K562 (cell line): ENCODE results near the gene COL23A1. TPM values are rescaled to one million over a fixed set of nuclear protein-coding genes. Genes with fewer than 3 reads are reported as not detected.

Experiments used
- ATAC-seq: fragments of 200-7000 bp; cut with Tn5 transposase; 3 replicates; pipeline ENCODE4 v1.9.1; 2020; ENCODE audit warnings: moderate library complexity
- BruUV-seq: library from RNA; stranded (reverse); fragments of 400-500 nt; replicated peaks from 2 replicates; lab custom pipeline; 2021; lab: Mats Ljungman, UMichigan
- CTCF ChIA-PET: fragments of 300-600 bp; formaldehyde crosslinking; extraction: SDS; loops from one replicate; lab custom pipeline; 2021; ENCODE audit warnings: low intra/inter-chr PET ratio; lab: Yijun Ruan, JAX
- POLR2A ChIA-PET: fragments of 300-600, 350-650 bp; sonication (Branson Sonifier 250); formaldehyde crosslinking; extraction: SDS; loops from one replicate; lab custom pipeline; 2021; ENCODE audit warnings: antibody characterized with exemption, inconsistent platforms; lab: Yijun Ruan, JAX
- DNase-seq, 4 experiments: peaks; one replicate each; pipeline versions ENCODE4 v3.0.0 to v3.0.0-alpha.2; 2011 to 2018; ENCODE audit warnings: low spot score in 3 of 4, mixed read lengths in 3 of 4; ENCODE audit errors: extremely low read depth in 1 of 4
- FAIRE-seq: peaks from 2 replicates; lab custom pipeline; 2011; peaks lifted over from hg19 to GRCh38; lab: Jason Lieb, UNC
- H2AFZ ChIP-seq: 2 replicates; pipeline ENCODE4 v1.6.0; 2011; ENCODE audit warnings: low read depth, low read length, control low read depth, inconsistent platforms
- H3K27ac ChIP-seq: fragments of 200-600 bp; 3 replicates; pipeline ENCODE4 v1.8.0; 2011; ENCODE audit warnings: low read depth, mild to moderate bottlenecking, control low read depth, inconsistent platforms, low read length, moderate library complexity, mixed read lengths; ENCODE audit errors: extremely low read depth
- H3K27me3 ChIP-seq, 2 experiments: fragments of 300-600 bp in 1 of 2; 2 replicates in 1 of 2; 3 replicates in 1 of 2; pipeline versions ENCODE4 v1.6.0 to v1.8.0; 2011; ENCODE audit warnings: inconsistent platforms in 2 of 2, low read length in 2 of 2, mild to moderate bottlenecking in 1 of 2, mixed read lengths in 1 of 2, moderate library complexity in 1 of 2; ENCODE audit not compliant: control insufficient read depth in 2 of 2, insufficient read depth in 2 of 2
- H3K36me3 ChIP-seq: fragments of 300-600 bp; 3 replicates; pipeline ENCODE4 v1.8.0; 2011; ENCODE audit warnings: mild to moderate bottlenecking, low read length, inconsistent platforms; ENCODE audit not compliant: control insufficient read depth, insufficient read depth
- H3K4me1 ChIP-seq, 2 experiments: fragments of 200-600 bp in 1 of 2; replicated peaks in 1 of 2; 2 replicates in 1 of 2; 3 replicates in 1 of 2; pipeline versions ENCODE4 v1.5.1 to v1.8.0; 2011; ENCODE audit warnings: inconsistent platforms in 2 of 2, low read length in 2 of 2, mild to moderate bottlenecking in 1 of 2, mixed read lengths in 1 of 2, moderate library complexity in 1 of 2; ENCODE audit not compliant: control insufficient read depth in 2 of 2, insufficient read depth in 2 of 2
- H3K4me2 ChIP-seq: 2 replicates; pipeline ENCODE4 v1.6.1; 2011; ENCODE audit warnings: low read length, control low read depth, inconsistent platforms, mixed read lengths; ENCODE audit not compliant: insufficient read depth
- H3K4me3 ChIP-seq: fragments of 200-600 bp; sonication (generic), shearing (Covaris generic); 2 replicates; pipeline ENCODE4 v1.5.1; 2016; ENCODE audit warnings: control low read depth, inconsistent platforms
- H3K79me2 ChIP-seq: fragments of 200-600 bp; 3 replicates; pipeline ENCODE4 v1.8.0; 2011; ENCODE audit warnings: low read length, inconsistent platforms; ENCODE audit not compliant: control insufficient read depth, insufficient read depth
- H3K9ac ChIP-seq, 2 experiments: 2 replicates each; pipeline versions ENCODE4 v1.6.0 to v1.6.1; 2011; ENCODE audit warnings: low read depth in 2 of 2, low read length in 2 of 2, control low read depth in 1 of 2, inconsistent platforms in 1 of 2, mild to moderate bottlenecking in 1 of 2, mixed read lengths in 1 of 2; ENCODE audit not compliant: insufficient read depth in 1 of 2
- H3K9me1 ChIP-seq: one replicate; pipeline ENCODE4 v1.6.0; 2011; ENCODE audit warnings: inconsistent platforms, mild to moderate bottlenecking, low read length, moderate library complexity; ENCODE audit not compliant: control insufficient read depth, insufficient read depth
- H3K9me3 ChIP-seq: replicated peaks from 2 replicates; pipeline ENCODE4 v1.5.1; 2011; ENCODE audit warnings: low read depth, low read length, inconsistent platforms; ENCODE audit not compliant: control insufficient read depth, insufficient read depth
- H4K20me1 ChIP-seq: replicated peaks from 2 replicates; pipeline ENCODE4 v1.6.1; 2011; ENCODE audit warnings: low read length, inconsistent platforms, mixed read lengths; ENCODE audit not compliant: control insufficient read depth, insufficient read depth
- ASH1L ChIP-seq: fragments of 450-650 bp; IDR thresholded peaks from 2 replicates; pipeline ENCODE4 v1.6.1; 2018; ENCODE audit warnings: borderline replicate concordance, mild to moderate bottlenecking, low read depth; ENCODE audit not compliant: partially characterized antibody
- CBFA2T2 ChIP-seq: fragments of 450-650 bp; conservative IDR thresholded peaks from 2 replicates; pipeline ENCODE4 v1.6.1; 2017; ENCODE audit warnings: mild to moderate bottlenecking
- CEBPG ChIP-seq, 3 experiments: fragments of 200-800 bp in 1 of 3; sonication (Bioruptor generic) in 1 of 3; sonication (generic) in 1 of 3; formaldehyde crosslinking in 1 of 3; IDR thresholded peaks in 2 of 3; conservative IDR thresholded peaks in 1 of 3; 2 replicates each; pipeline versions ENCODE4 v1.6.1 to v1.8.0; 2016 to 2022; ENCODE audit warnings: missing compliant biosample characterization in 2 of 3, missing genetic modification characterization in 2 of 3, mild to moderate bottlenecking in 1 of 3, missing genetic modification reagents in 1 of 3
- CXXC5 ChIP-seq: fragments of 250-450 bp; sonication (Bioruptor Pico); IDR thresholded peaks from 2 replicates; pipeline ENCODE4 v1.8.0; 2022; ENCODE audit warnings: inconsistent platforms, mild to moderate bottlenecking, moderate library complexity
- HNRNPK ChIP-seq: fragments of 200-400 bp; formaldehyde crosslinking; IDR thresholded peaks from one replicate; pipeline ENCODE4 v1.6.1; 2018; ENCODE audit warnings: mild to moderate bottlenecking, low read depth, low read length; ENCODE audit not compliant: poor library complexity, severe bottlenecking
- MEF2A ChIP-seq: IDR thresholded peaks from 2 replicates; pipeline ENCODE4 v1.6.1; 2011; ENCODE audit warnings: low read depth, mild to moderate bottlenecking, low read length, moderate library complexity; ENCODE audit not compliant: control insufficient read depth
- POLR2G ChIP-seq: fragments of 200-400 bp; formaldehyde crosslinking; IDR thresholded peaks from 2 replicates; pipeline ENCODE4 v1.6.1; 2017; ENCODE audit warnings: low read depth, mild to moderate bottlenecking, antibody characterized with exemption, low read length, moderate library complexity
- RCOR1 ChIP-seq, 2 experiments: IDR thresholded peaks; 2 replicates each; pipeline ENCODE4 v1.6.1; 2012; ENCODE audit warnings: low read depth in 2 of 2, low read length in 2 of 2, borderline replicate concordance in 1 of 2, improper control_type of control experiment in 1 of 2
- SIN3A ChIP-seq, 2 experiments: fragments of 150-350 bp in 1 of 2; IDR thresholded peaks; 2 replicates each; pipeline ENCODE4 v1.6.1; 2011 to 2016; ENCODE audit warnings: borderline replicate concordance in 2 of 2, low read depth in 2 of 2, low read length in 2 of 2, mild to moderate bottlenecking in 2 of 2, moderate library complexity in 2 of 2; ENCODE audit not compliant: control insufficient read depth in 1 of 2
- SMAD2 ChIP-seq: fragments of 150-350 bp; IDR thresholded peaks from 2 replicates; pipeline ENCODE4 v1.6.1; 2014; ENCODE audit warnings: low read depth, mild to moderate bottlenecking, low read length
- SREBF2 ChIP-seq: sonication (generic); formaldehyde crosslinking; IDR thresholded peaks from 2 replicates; pipeline ENCODE4 v1.4.0; 2020; ENCODE audit warnings: mild to moderate bottlenecking, missing genetic modification reagents
- TCF3 ChIP-seq: sonication (generic); formaldehyde crosslinking; IDR thresholded peaks from 2 replicates; pipeline ENCODE4 v1.4.0; 2020; ENCODE audit warnings: mild to moderate bottlenecking, missing genetic modification reagents
- YY1 ChIP-seq, 3 experiments: IDR thresholded peaks; 2 replicates each; pipeline ENCODE4 v1.6.1; 2011; ENCODE audit warnings: low read length in 2 of 3, mild to moderate bottlenecking in 2 of 3, moderate library complexity in 2 of 3, borderline replicate concordance in 1 of 3, control low read depth in 1 of 3, low read depth in 1 of 3; ENCODE audit not compliant: insufficient read depth in 3 of 3, insufficient replicate concordance in 2 of 3, control insufficient read depth in 1 of 3, insufficient read length in 1 of 3; ENCODE audit errors: extremely low read depth in 1 of 3
- WGBS: fragments of 100-300 bp; shearing (Covaris generic); methylation state at CpG from one replicate; pipeline ENCODE4 v1.1.6; 2016; ENCODE audit warnings: low coverage, mixed read lengths; ENCODE audit not compliant: insufficient coverage; ENCODE audit errors: missing lambda C conversion rate; 5-methylcytosine and 5-hydroxymethylcytosine counted together
- in situ Hi-C: fragments of 300-500 bp; cut with MboI; formaldehyde crosslinking; loops from 4 replicates; pipeline ENCODE4 v1.15.0; 2018; ENCODE audit warnings: inconsistent platforms, mixed read lengths
- intact Hi-C: fragments of 100-400 bp; cut with micrococcal nuclease; formaldehyde crosslinking; loops from 2 replicates; pipeline ENCODE4 v1.14.2; 2022
- polyA plus RNA-seq, 8 experiments: library from polyadenylated mRNA; depleted of rRNA in 4 of 8; stranded (reverse) in 5 of 8; unstranded in 3 of 8; fragments of >200 nt; fragmentation: Nextera tagmentation in 2 of 8; fragmentation: Illumina TruSeq in 1 of 8; extraction: Ambion mirVana in 2 of 8; extraction: Trizol in 1 of 8; gene quantifications; 2 replicates each; pipeline versions ENCODE4 v1.2.1 to v1.2.3, GENCODE V29; 2011 to 2014; ENCODE audit warnings: inconsistent platforms in 1 of 8, missing spikeins in 1 of 8
- total RNA-seq, 7 experiments: library from RNA; depleted of rRNA in 6 of 7; stranded (reverse); fragments of >200 nt in 6 of 7; fragmentation: Illumina TruSeq in 2 of 7; extraction: Trizol in 2 of 7; gene quantifications; 2 replicates each; pipeline versions ENCODE4 v1.2.1 to v1.2.3, GENCODE V29; 2011 to 2021; ENCODE audit warnings: low replicate concordance in 1 of 7
- TF ChIP-seq, protein P1 (sequence below): fragments of 450-650 bp; formaldehyde crosslinking; IDR thresholded peaks from 2 replicates; pipeline ENCODE4 v1.4.0; 2022; ENCODE audit warnings: missing genetic modification characterization
- TF ChIP-seq, protein P2 (sequence below): sonication (generic); formaldehyde crosslinking; IDR thresholded peaks from 2 replicates; pipeline ENCODE4 v1.8.0; 2023; ENCODE audit warnings: mild to moderate bottlenecking, missing genetic modification reagents

The COL23A1 gene
- total and polyA plus RNA-seq, 9 of the 15 experiments (the other 6 are each of a cell fraction or from before 2014, with no cell fraction given): 0.09 TPM; not detected in 8

DNA sequence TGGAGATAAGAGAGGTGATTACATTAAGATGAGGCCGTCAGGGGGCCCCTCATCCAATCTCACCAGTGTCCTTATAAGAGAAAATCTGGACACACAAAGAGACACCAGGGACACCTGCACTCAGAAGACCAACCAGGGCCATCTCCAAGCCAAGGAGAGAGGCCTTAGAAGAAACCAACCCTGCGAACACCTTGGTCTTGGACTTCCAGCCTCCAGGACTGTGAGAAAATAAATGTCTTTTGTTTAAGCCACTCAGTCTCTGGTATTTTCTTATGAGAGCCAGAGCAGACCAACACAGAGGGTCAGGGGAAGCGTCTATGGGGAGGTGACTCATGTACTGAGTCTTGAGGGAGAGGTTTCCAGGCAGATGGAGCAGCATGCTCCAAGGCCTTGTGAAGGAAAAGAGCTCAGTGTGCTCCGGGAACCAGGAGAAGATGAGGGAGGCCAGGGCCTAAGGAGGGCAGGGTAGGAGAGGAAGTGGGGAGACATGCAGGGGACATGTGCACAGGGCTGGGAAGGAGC lies 363.0 kb downstream of the COL23A1 start:
- Histone ChIP-seq H3K27ac (no peak overlapping the region), H2AFZ (no peak overlapping the region), H4K20me1 (peaks cover 3% of the 10 kb centered on the region; the same call in 1 of the 2 replicates), H3K9me3 (no peaks in the 10 kb centered on the region), H3K79me2 (peaks cover 32% of the 10 kb centered on the region), H3K4me2 (no peak overlapping the region), H3K36me3 (peaks cover 85% of the 10 kb centered on the region), H3K27me3 (no peaks in the 10 kb centered on the region), H3K4me1 (peaks cover 13 to 33% of the 10 kb centered on the region in 2 experiments; a peak in 4 of 5 replicates), H3K9ac (no peak overlapping the region), H3K9me1 (peaks cover 5% of the 10 kb centered on the region), H3K4me3 (no peak overlapping the region)
- CTCF ChIA-PET: no interaction called here
- no TSS peak for BruUV-seq
- FAIRE-seq (no peak), ATAC-seq (no peak), DNase-seq (no peak)
- in situ Hi-C loops (no loop called here), intact Hi-C loops (no loop called here)
- 72% methylated on average over 4 of the region's 4 CpGs for WGBS
- POLR2A ChIA-PET: interaction anchor here (0.6 to 13.2 kb wide), 2 partner anchors 16 to 17 kb away, joined by 3 to 162 read pairs; no protein-coding TSS in a partner anchor
- TF ChIP-seq ASH1L (no peak), MEF2A (no peak), CBFA2T2 (no peak), TCF3 (CRISPR knock-in tag) (no peak), CEBPG (CRISPR knock-in tag; IDR thresholded peaks at IDR 0.05) (no peak), CEBPG (tag; conservative IDR thresholded peaks at IDR 0.05 in 1 of 2, IDR thresholded peaks at IDR 0.05 in 1 of 2) (no peak), RCOR1 (IDR thresholded peaks at IDR 0.05; ENCODE audit: borderline replicate concordance in 1 of 2, low read depth in 2 of 2, low read length in 2 of 2) (no peak), POLR2G (no peak), SIN3A (IDR thresholded peaks at IDR 0.05; ENCODE audit: borderline replicate concordance in 2 of 2, control insufficient read depth in 1 of 2, low read depth in 2 of 2, low read length in 2 of 2) (no peak), SREBF2 (CRISPR knock-in tag) (no peak), YY1 (IDR thresholded peaks at IDR 0.05; ENCODE audit: borderline replicate concordance in 1 of 3, control insufficient read depth in 1 of 3, extremely low read depth in 1 of 3, insufficient read depth in 3 of 3, insufficient read length in 1 of 3, insufficient replicate concordance in 2 of 3, low read depth in 1 of 3, low read length in 2 of 3) (no peak), HNRNPK (no peak), CXXC5 (CRISPR knock-in tag) (no peak), SMAD2 (no peak)
- TF ChIP-seq, protein P1, sequence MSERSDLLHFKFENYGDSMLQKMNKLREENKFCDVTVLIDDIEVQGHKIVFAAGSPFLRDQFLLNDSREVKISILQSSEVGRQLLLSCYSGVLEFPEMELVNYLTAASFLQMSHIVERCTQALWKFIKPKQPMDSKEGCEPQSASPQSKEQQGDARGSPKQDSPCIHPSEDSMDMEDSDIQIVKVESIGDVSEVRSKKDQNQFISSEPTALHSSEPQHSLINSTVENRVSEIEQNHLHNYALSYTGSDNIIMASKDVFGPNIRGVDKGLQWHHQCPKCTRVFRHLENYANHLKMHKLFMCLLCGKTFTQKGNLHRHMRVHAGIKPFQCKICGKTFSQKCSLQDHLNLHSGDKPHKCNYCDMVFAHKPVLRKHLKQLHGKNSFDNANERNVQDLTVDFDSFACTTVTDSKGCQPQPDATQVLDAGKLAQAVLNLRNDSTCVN (CRISPR knock-in tag): no peak
- TF ChIP-seq, protein P2, sequence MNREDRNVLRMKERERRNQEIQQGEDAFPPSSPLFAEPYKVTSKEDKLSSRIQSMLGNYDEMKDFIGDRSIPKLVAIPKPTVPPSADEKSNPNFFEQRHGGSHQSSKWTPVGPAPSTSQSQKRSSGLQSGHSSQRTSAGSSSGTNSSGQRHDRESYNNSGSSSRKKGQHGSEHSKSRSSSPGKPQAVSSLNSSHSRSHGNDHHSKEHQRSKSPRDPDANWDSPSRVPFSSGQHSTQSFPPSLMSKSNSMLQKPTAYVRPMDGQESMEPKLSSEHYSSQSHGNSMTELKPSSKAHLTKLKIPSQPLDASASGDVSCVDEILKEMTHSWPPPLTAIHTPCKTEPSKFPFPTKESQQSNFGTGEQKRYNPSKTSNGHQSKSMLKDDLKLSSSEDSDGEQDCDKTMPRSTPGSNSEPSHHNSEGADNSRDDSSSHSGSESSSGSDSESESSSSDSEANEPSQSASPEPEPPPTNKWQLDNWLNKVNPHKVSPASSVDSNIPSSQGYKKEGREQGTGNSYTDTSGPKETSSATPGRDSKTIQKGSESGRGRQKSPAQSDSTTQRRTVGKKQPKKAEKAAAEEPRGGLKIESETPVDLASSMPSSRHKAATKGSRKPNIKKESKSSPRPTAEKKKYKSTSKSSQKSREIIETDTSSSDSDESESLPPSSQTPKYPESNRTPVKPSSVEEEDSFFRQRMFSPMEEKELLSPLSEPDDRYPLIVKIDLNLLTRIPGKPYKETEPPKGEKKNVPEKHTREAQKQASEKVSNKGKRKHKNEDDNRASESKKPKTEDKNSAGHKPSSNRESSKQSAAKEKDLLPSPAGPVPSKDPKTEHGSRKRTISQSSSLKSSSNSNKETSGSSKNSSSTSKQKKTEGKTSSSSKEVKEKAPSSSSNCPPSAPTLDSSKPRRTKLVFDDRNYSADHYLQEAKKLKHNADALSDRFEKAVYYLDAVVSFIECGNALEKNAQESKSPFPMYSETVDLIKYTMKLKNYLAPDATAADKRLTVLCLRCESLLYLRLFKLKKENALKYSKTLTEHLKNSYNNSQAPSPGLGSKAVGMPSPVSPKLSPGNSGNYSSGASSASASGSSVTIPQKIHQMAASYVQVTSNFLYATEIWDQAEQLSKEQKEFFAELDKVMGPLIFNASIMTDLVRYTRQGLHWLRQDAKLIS (CRISPR knock-in tag): no peak
